Motor neuron (in vitro differentiated cells): ENCODE measurements around the gene RNF145. TPM values are rescaled to one million over a fixed set of nuclear protein-coding genes. Genes with fewer than 3 reads are reported as not detected.

Experiments
- ATAC-seq, 8 experiments: fragments of 200-7000 bp; cut with Tn5 transposase; replicated peaks in 6 of 8; 2 replicates each; pipeline ENCODE4 v1.8.0; 2021; ENCODE audit warnings: mild to moderate bottlenecking in 8 of 8, moderate library complexity in 8 of 8
- H3K27ac ChIP-seq, 2 donors: fragments of 250-450 bp; sonication (Bioruptor Pico); 2 replicates each; pipeline ENCODE4 v1.9.0; 2021; ENCODE audit warnings: antibody characterized with exemption in 2 of 2, mild to moderate bottlenecking in 2 of 2, moderate library complexity in 1 of 2
- H3K4me1 ChIP-seq, 2 donors: fragments of 250-450 bp; sonication (Bioruptor Pico); replicated peaks in 1 of 2; 2 replicates each; pipeline ENCODE4 v1.6.1; 2021; ENCODE audit warnings: antibody characterized with exemption in 2 of 2, mild to moderate bottlenecking in 2 of 2, moderate library complexity in 1 of 2
- H3K4me3 ChIP-seq, 5 donors: fragments of 250-450 bp; sonication (Bioruptor Pico); 2 replicates each; pipeline ENCODE4 v1.9.0; 2021; ENCODE audit warnings: antibody characterized with exemption in 5 of 5, mild to moderate bottlenecking in 5 of 5, moderate library complexity in 4 of 5
- whole genome bisulfite sequencing, 10 experiments: fragments of 450-650 bp; shearing (Covaris generic); methylation state at CpG; one replicate each; pipeline ENCODE4 v1.0.0; 2022; 5-methylcytosine and 5-hydroxymethylcytosine counted together
- in situ Hi-C, 9 experiments: fragments of 400-800 bp; cut with MboI; loops; one replicate each; pipeline ENCODE4 v1.15.0; 2021; ENCODE audit warnings: low sequenced_read_pairs in 9 of 9, low pct_unique_long_range_greater_than_20kb in 2 of 9; ENCODE audit not compliant: unreplicated experiment in 9 of 9
- total RNA-seq, 8 experiments: library from RNA; unstranded; fragments of 300-600 nt; gene quantifications; 2 replicates each; pipeline versions ENCODE4 v1.2.3 to v1.2.4, GENCODE V29; 2022

RNF145 gene
- total RNA-seq, 8 experiments from 2014 or later = 41.0 to 88.5 (median 49.1) TPM

GRCh38 chr5:159113405-159113804 lies 95.9 kb downstream of the RNF145 start:
- H3K4me3 ChIP-seq = no peak overlapping the region
- no peak for ATAC-seq
- H3K27ac ChIP-seq = no peak overlapping the region
- in situ Hi-C loops = loop anchor here in 7 of 9 experiments (10.0 to 25.0 kb wide), 5 partner anchors 426 to 1351 kb away; no protein-coding TSS in a partner anchor
- H3K4me1 ChIP-seq = no peaks in the 10 kb centered on the region

- in situ Hi-C loops = loop anchor here in 7 of 9 experiments (10.0 to 25.0 kb wide), 5 partner anchors 425 to 1350 kb away; no protein-coding TSS in a partner anchor
- no peak for ATAC-seq
- no peak overlapping the region for H3K4me3 ChIP-seq
- no peak overlapping the region for H3K27ac ChIP-seq
- 67 to 100% (median 92%) methylated on average over 1 to 2 of the region's 2 CpGs for WGBS, 10 experiments
- H3K4me1 ChIP-seq = no peaks in the 10 kb centered on the region
These were observed 96.9 kb downstream of the RNF145 start for GRCh38 chr5:159112436-159112835.

Other genes starting within 250 kb of the RNF145 start
- gene EBF1, start 109.6 kb downstream of the RNF145 start, total RNA-seq = 10 to 100 TPM in 2 of 8 experiments, 1 to 10 TPM in 6; 1.7 to 25.4 (median 7.6) TPM
- 10 to 100 TPM; 21.8 to 42.0 (median 29.3) TPM for gene UBLCP1, start 53.7 kb upstream of the RNF145 start, total RNA-seq
- gene IL12B, start 120.9 kb upstream of the RNF145 start, total RNA-seq = under 1 TPM in 2 of 8 experiments, not detected in 6; 0.10 to 0.19 TPM